PC-9 (cell line): ENCODE data around the gene ARHGAP45. TPM values are rescaled to one million over a fixed set of nuclear protein-coding genes. Genes with fewer than 3 reads are reported as not detected.
A peak's percentile ranks its signal among the peaks of the same experiment; 100 is the strongest.

Experiments used
- BruUV-seq: library from RNA; stranded (reverse); fragments of 400-500 nt; replicated peaks from 2 replicates; lab custom pipeline; 2021; lab: Mats Ljungman, UMichigan
- CTCF ChIA-PET: fragments of 300-600 bp; sonication (Branson Sonifier 250); formaldehyde crosslinking; loops from one replicate; lab custom pipeline; 2022; ENCODE audit warnings: antibody characterized with exemption; lab: Charles Lee
- POLR2A ChIA-PET: fragments of 300-600 bp; sonication (Branson Sonifier 250); formaldehyde crosslinking; loops from one replicate; lab custom pipeline; 2022; ENCODE audit warnings: antibody characterized with exemption; ENCODE audit not compliant: unreplicated experiment; lab: Charles Lee
- DNase-seq, 2 experiments: peaks; one replicate each; pipeline versions ENCODE4 v3.0.0 to v3.0.0-alpha.2; 2015 to 2022; ENCODE audit warnings: mixed read lengths in 1 of 2
- H2AFZ ChIP-seq: fragments of 200-600 bp; sonication (generic); 2 replicates; pipeline ENCODE4 v1.8.1; 2017; ENCODE audit warnings: antibody characterized with exemption
- H3F3A ChIP-seq: fragments of 200-600 bp; sonication (generic); 2 replicates; pipeline ENCODE4 v1.8.1; 2017; ENCODE audit warnings: antibody characterized with exemption, mild to moderate bottlenecking, low read depth; ENCODE audit not compliant: insufficient read depth
- H3K27ac ChIP-seq: fragments of 200-600 bp; sonication (generic); 2 replicates; pipeline ENCODE4 v1.6.1; 2016; ENCODE audit warnings: mixed run types
- H3K27me3 ChIP-seq: fragments of 200-600 bp; sonication (generic); 2 replicates; pipeline ENCODE4 v1.6.1; 2016; ENCODE audit warnings: low read depth, mixed run types; ENCODE audit not compliant: insufficient read depth
- H3K36me3 ChIP-seq: fragments of 200-600 bp; sonication (generic); 2 replicates; pipeline ENCODE4 v1.6.1; 2016; ENCODE audit warnings: low read depth, mixed run types
- H3K4me1 ChIP-seq: fragments of 200-600 bp; sonication (generic); replicated peaks from 2 replicates; pipeline ENCODE4 v1.6.1; 2016; ENCODE audit warnings: mixed run types; ENCODE audit not compliant: insufficient read depth
- H3K4me2 ChIP-seq: fragments of 200-600 bp; sonication (generic); 2 replicates; pipeline ENCODE4 v1.6.1; 2017; ENCODE audit warnings: mixed run types
- H3K4me3 ChIP-seq: fragments of 200-600 bp; sonication (generic); 2 replicates; pipeline ENCODE4 v1.6.1; 2016; ENCODE audit warnings: mixed run types
- H3K79me2 ChIP-seq: fragments of 200-600 bp; sonication (generic); 2 replicates; pipeline ENCODE4 v1.6.1; 2017; ENCODE audit warnings: low read depth, mixed run types
- H3K9me2 ChIP-seq: fragments of 200-600 bp; sonication (generic); 2 replicates; pipeline ENCODE4 v1.8.1; 2017; ENCODE audit warnings: mild to moderate bottlenecking; ENCODE audit not compliant: insufficient read depth
- H3K9me3 ChIP-seq: fragments of 200-600 bp; sonication (generic); 2 replicates; pipeline ENCODE4 v1.8.1; 2016; ENCODE audit warnings: low read depth; ENCODE audit not compliant: insufficient read depth
- H4K20me1 ChIP-seq: fragments of 200-600 bp; sonication (generic); 2 replicates; pipeline ENCODE4 v1.8.1; 2017; ENCODE audit not compliant: insufficient read depth
- CTCF ChIP-seq: fragments of 200-600 bp; sonication (generic); conservative IDR thresholded peaks from 2 replicates; pipeline ENCODE4 v1.6.1; 2017; ENCODE audit warnings: mixed run types, antibody characterized with exemption, mild to moderate bottlenecking, moderate library complexity
- EZH2 ChIP-seq: fragments of 200-600 bp; sonication (generic); IDR thresholded peaks from 2 replicates; pipeline ENCODE4 v1.8.0; 2017; ENCODE audit warnings: antibody characterized with exemption, low read depth
- intact Hi-C: fragments of 100-400 bp; cut with micrococcal nuclease; formaldehyde crosslinking; loops from one replicate; pipeline ENCODE4 v1.10.0; 2022; ENCODE audit not compliant: unreplicated experiment
- total RNA-seq: library from RNA; stranded (reverse); gene quantifications from 2 replicates; pipeline ENCODE4 v1.2.3, GENCODE V29; 2021

ARHGAP45 gene
- total RNA-seq, 1 experiment from 2014 or later: 20.2 TPM

GRCh38 chr19:1085676-1086442 is 18.9 kb downstream of the ARHGAP45 start:
- H3F3A ChIP-seq: peaks cover 7% of the 10 kb centered on the region; the same call in 1 of the 2 replicates
- no peak overlapping the region for H2AFZ ChIP-seq
- H3K79me2 ChIP-seq: no peaks in the 10 kb centered on the region
- no peaks in the 10 kb centered on the region for H3K27me3 ChIP-seq
- no peaks in the 10 kb centered on the region for H3K9me2 ChIP-seq
- no peak overlapping the region for H3K4me2 ChIP-seq
- no peaks in the 10 kb centered on the region for H3K4me1 ChIP-seq
- no peaks in the 10 kb centered on the region for H3K9me3 ChIP-seq
- no TSS peak for BruUV-seq
- no peak overlapping the region for H3K4me3 ChIP-seq
- H3K27ac ChIP-seq: no peak overlapping the region
- H3K36me3 ChIP-seq: 0 out of 2 replicates have a peak, but pooled peaks cover 3% of the 10 kb centered on the region
- ChIA-PET CTCF (no interaction called here), POLR2A (no interaction called here)
- DNase-seq: no peak
- intact Hi-C loops: no loop called here
- no peak for TF ChIP-seq EZH2
- TF ChIP-seq CTCF: no peak
- no peaks in the 10 kb centered on the region for H4K20me1 ChIP-seq

- no peak for DNase-seq
- H3K4me1 ChIP-seq: no peaks in the 10 kb centered on the region
- intact Hi-C loops: no loop called here
- TSS peak; percentile 19 for BruUV-seq
- no peak overlapping the region for H3K4me3 ChIP-seq
- H3K79me2 ChIP-seq: no peaks in the 10 kb centered on the region
- no peaks in the 10 kb centered on the region for H3K9me2 ChIP-seq
- H3K9me3 ChIP-seq: no peaks in the 10 kb centered on the region
- H3F3A ChIP-seq: peaks cover 4% of the 10 kb centered on the region; the same call in 1 of the 2 replicates
- H3K4me2 ChIP-seq: no peak overlapping the region
- ChIA-PET CTCF (no interaction called here), POLR2A (interaction anchor here (0.7 kb wide), 1 partner anchor 334 kb away, joined by 3 read pairs; no protein-coding TSS in a partner anchor)
- no peaks in the 10 kb centered on the region for H4K20me1 ChIP-seq
- no peak overlapping the region for H2AFZ ChIP-seq
- 0 out of 2 replicates have a peak, but pooled peaks cover 3% of the 10 kb centered on the region for H3K36me3 ChIP-seq
- no peak for TF ChIP-seq CTCF
- TF ChIP-seq EZH2: no peak
- no peak overlapping the region for H3K27ac ChIP-seq
- H3K27me3 ChIP-seq: no peaks in the 10 kb centered on the region
Measured at GRCh38 chr19:1086613-1087012, 19.6 kb downstream of the ARHGAP45 start.

- H3K79me2 ChIP-seq: peaks cover 10% of the 10 kb centered on the region
- H2AFZ ChIP-seq: no peak overlapping the region
- H3K36me3 ChIP-seq: peaks cover 3% of the 10 kb centered on the region; the same call in 1 of the 2 replicates
- CTCF ChIA-PET: no interaction called here
- no peak overlapping the region for H3K4me3 ChIP-seq
- no peak for TF ChIP-seq EZH2
- TF ChIP-seq CTCF: no peak
- H3K4me1 ChIP-seq: no peaks in the 10 kb centered on the region
- no peak for DNase-seq
- H3K27ac ChIP-seq: no peak overlapping the region
- peaks cover 3% of the 10 kb centered on the region; the same call in 1 of the 2 replicates for H3F3A ChIP-seq
- intact Hi-C loops: no loop called here
- no peaks in the 10 kb centered on the region for H3K9me2 ChIP-seq
- no TSS peak for BruUV-seq
- H3K27me3 ChIP-seq: no peaks in the 10 kb centered on the region
- no peaks in the 10 kb centered on the region for H3K9me3 ChIP-seq
- POLR2A ChIA-PET: no interaction called here
- H3K4me2 ChIP-seq: no peak overlapping the region
- peaks cover 2% of the 10 kb centered on the region; the same call in 1 of the 2 replicates for H4K20me1 ChIP-seq
Measured at GRCh38 chr19:1087813-1088415, 20.9 kb downstream of the ARHGAP45 start.
